ENCODE results near the gene ATM. TPM values are rescaled to one million over a fixed set of nuclear protein-coding genes. Genes with fewer than 3 reads are reported as not detected.
A peak's percentile ranks its signal among the peaks of the same experiment; 100 is the strongest.

Gene ATM
- total and polyA plus RNA-seq, 2 donors (not counting 1 experiment from before 2014, with no cell fraction given), result 111 to 446 TPM

DNA sequence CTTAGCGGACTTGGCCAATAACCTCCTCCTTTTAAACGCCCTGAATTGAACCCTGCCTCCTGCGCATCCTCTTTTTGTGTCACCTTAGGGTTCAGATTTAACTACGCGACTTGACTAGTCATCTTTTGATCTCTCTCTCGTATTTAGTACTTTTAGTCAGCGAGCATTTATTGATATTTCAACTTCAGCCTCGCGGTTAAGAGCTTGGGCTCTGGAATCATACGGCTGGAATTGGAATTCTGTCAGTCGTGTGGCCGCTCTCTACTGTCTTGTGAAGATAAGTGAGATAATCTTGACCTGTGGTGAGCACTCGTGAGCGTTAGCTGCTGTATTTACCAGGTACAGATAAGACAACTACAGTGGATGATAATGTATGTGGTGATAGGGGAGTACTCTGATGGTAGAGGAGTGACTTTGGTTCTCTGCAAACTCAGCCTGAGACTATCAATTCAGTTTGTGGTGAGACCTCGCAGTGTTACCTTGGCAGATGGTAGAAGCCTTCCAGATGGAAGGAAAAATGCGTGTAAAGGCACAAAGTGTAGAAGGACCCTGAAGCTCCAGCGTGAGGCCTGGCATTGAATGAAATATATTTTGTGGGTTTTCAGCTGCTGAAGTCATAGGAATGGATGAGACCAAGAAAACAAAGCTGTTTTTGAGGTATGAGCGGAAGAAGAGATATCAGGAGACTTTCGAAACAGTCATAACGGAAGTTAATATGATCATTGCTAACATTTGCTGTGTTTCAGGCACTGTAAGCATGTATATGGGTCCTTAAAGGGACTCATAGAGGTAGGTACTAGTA is 682 bp downstream of the ATM start:
- H3K4me3 Mint-ChIP-seq, result no peak overlapping the region
- no peaks in the 10 kb centered on the region for H3K9me3 Mint-ChIP-seq (ENCODE audit: insufficient read depth)
- Histone ChIP-seq H2AFZ (ENCODE audit: insufficient read depth, low read depth, low read length, poor library complexity, severe bottlenecking) (peak overlapping the region; percentile 90), H3K36me3 (replicated peaks in 1 of 2; ENCODE audit: control extremely low read depth in 1 of 2, control insufficient read depth in 1 of 2, extremely low read depth in 1 of 2, insufficient read depth in 2 of 2, low read length in 1 of 2) (peaks cover 3 to 26% of the 10 kb centered on the region in 2 experiments), H4K20me1 (ENCODE audit: control insufficient read depth, insufficient read depth, low read length, poor library complexity, severe bottlenecking) (peaks cover 24% of the 10 kb centered on the region), H3K27me3 (replicated peaks in 1 of 4; ENCODE audit: control extremely low read depth in 1 of 4, control insufficient read depth in 3 of 4, insufficient read depth in 4 of 4, low read length in 3 of 4) (no peaks in the 10 kb centered on the region), H3K4me3 (ENCODE audit: control extremely low read depth in 1 of 5, extremely low read depth in 1 of 5, insufficient read depth in 1 of 5, low read depth in 2 of 5, low read length in 4 of 5) (peak overlapping the region; percentile 95 to 99 (median 97)), H3K9me3 (ENCODE audit: control extremely low read depth in 1 of 3, control insufficient read depth in 2 of 3, insufficient read depth in 1 of 3, low read length in 2 of 3) (no peaks in the 10 kb centered on the region), H3K9ac (ENCODE audit: low read length) (peak overlapping the region; percentile 88), H3K4me1 (ENCODE audit: control insufficient read depth in 2 of 2, insufficient read depth in 2 of 2, low read length in 2 of 2) (peaks cover 59 to 60% of the 10 kb centered on the region in 2 donors), H3K27ac (ENCODE audit: low read length in 2 of 2) (peak overlapping the region; percentile 98 to 99), H3K4me2 (replicated peaks; ENCODE audit: low read depth, low read length, poor library complexity, severe bottlenecking) (peak overlapping the region; percentile 83), H3K79me2 (ENCODE audit: control insufficient read depth, insufficient read depth, low read length) (peaks cover 89% of the 10 kb centered on the region)
- TF ChIP-seq, protein P1, sequence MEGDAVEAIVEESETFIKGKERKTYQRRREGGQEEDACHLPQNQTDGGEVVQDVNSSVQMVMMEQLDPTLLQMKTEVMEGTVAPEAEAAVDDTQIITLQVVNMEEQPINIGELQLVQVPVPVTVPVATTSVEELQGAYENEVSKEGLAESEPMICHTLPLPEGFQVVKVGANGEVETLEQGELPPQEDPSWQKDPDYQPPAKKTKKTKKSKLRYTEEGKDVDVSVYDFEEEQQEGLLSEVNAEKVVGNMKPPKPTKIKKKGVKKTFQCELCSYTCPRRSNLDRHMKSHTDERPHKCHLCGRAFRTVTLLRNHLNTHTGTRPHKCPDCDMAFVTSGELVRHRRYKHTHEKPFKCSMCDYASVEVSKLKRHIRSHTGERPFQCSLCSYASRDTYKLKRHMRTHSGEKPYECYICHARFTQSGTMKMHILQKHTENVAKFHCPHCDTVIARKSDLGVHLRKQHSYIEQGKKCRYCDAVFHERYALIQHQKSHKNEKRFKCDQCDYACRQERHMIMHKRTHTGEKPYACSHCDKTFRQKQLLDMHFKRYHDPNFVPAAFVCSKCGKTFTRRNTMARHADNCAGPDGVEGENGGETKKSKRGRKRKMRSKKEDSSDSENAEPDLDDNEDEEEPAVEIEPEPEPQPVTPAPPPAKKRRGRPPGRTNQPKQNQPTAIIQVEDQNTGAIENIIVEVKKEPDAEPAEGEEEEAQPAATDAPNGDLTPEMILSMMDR (IDR thresholded peaks at IDR 0.05), result no peak
- TF ChIP-seq EZH2 (IDR thresholded peaks at IDR 0.05; ENCODE audit: borderline replicate concordance, insufficient read depth, low read depth, low read length, poor library complexity, severe bottlenecking), result no peak
- H3K4me1 Mint-ChIP-seq, result peaks cover 60% of the 10 kb centered on the region
- POLR2A ChIA-PET, result interaction anchor here (0.6 to 3.3 kb wide), 5 partner anchors 13 to 142 kb away, joined by 4 to 46 read pairs (median 8); no protein-coding TSS in a partner anchor
- H3K27ac Mint-ChIP-seq, result no peak overlapping the region
- no peak for ATAC-seq (ENCODE audit: low read depth)
- peak; percentile 56 for DNase-seq
- intact Hi-C loops (cut with micrococcal nuclease), result loop anchor here (1.0 to 10.0 kb wide), 8 partner anchors 34 to 767 kb away; partner anchors contain the start of genes CUL5, CWF19L2, POGLUT3 and RAB39A
- CTCF ChIA-PET, result interaction anchor here (0.6 to 4.9 kb wide), 13 partner anchors 10 to 215 kb away, joined by 3 to 46 read pairs (median 3); partner anchors contain the start of gene CUL5
- WGBS (ENCODE audit: insufficient coverage), result 13% methylated on average over 17 of the region's 20 CpGs
- no peaks in the 10 kb centered on the region for H3K27me3 Mint-ChIP-seq
